ENCODE data around the gene TBX10. TPM values are rescaled to one million over a fixed set of nuclear protein-coding genes. Genes with fewer than 3 reads are reported as not detected.

The TBX10 gene
- polyA plus RNA-seq, 1 donor from 2014 or later: not detected

- no peaks in the 10 kb centered on the region for H3F3A ChIP-seq (ENCODE audit: insufficient read depth, low read length, poor library complexity, severe bottlenecking)
- no peaks in the 10 kb centered on the region for H3K36me3 ChIP-seq (ENCODE audit: insufficient read depth, low read length)
- peak within 1 kb of the TSS; percentile 86 for H3K9ac ChIP-seq (ENCODE audit: low read length)
- no peaks in the 10 kb centered on the region for H3K9me2 ChIP-seq (ENCODE audit: insufficient read depth, low read length)
- H4K20me1 ChIP-seq (ENCODE audit: insufficient read depth): no peaks in the 10 kb centered on the region
- peak within 1 kb of the TSS; percentile 89 for H3K4me2 ChIP-seq (ENCODE audit: low read length)
- H3K27ac ChIP-seq (ENCODE audit: low read length): peak within 1 kb of the TSS; percentile 61
- TF ChIP-seq RAD21 (conservative IDR thresholded peaks at IDR 0.05) (peak; percentile 59), REST (IDR thresholded peaks at IDR 0.05; ENCODE audit: borderline replicate concordance) (peak; percentile 60), TAF1 (IDR thresholded peaks at IDR 0.05; ENCODE audit: low read depth) (no peak), MXI1 (conservative IDR thresholded peaks at IDR 0.05; ENCODE audit: poor library complexity, severe bottlenecking) (peak; percentile 94), POLR2AphosphoS5 (IDR thresholded peaks at IDR 0.05) (peak; percentile 96), EZH2 (IDR thresholded peaks at IDR 0.05; ENCODE audit: borderline replicate concordance, insufficient read depth, low read length, poor library complexity, severe bottlenecking) (no peak), SMC3 (conservative IDR thresholded peaks at IDR 0.05; ENCODE audit: poor library complexity) (peak; percentile 71), EP300 (conservative IDR thresholded peaks at IDR 0.05; ENCODE audit: poor library complexity, severe bottlenecking) (peak; percentile 76)
- TF ChIP-seq, protein P1, sequence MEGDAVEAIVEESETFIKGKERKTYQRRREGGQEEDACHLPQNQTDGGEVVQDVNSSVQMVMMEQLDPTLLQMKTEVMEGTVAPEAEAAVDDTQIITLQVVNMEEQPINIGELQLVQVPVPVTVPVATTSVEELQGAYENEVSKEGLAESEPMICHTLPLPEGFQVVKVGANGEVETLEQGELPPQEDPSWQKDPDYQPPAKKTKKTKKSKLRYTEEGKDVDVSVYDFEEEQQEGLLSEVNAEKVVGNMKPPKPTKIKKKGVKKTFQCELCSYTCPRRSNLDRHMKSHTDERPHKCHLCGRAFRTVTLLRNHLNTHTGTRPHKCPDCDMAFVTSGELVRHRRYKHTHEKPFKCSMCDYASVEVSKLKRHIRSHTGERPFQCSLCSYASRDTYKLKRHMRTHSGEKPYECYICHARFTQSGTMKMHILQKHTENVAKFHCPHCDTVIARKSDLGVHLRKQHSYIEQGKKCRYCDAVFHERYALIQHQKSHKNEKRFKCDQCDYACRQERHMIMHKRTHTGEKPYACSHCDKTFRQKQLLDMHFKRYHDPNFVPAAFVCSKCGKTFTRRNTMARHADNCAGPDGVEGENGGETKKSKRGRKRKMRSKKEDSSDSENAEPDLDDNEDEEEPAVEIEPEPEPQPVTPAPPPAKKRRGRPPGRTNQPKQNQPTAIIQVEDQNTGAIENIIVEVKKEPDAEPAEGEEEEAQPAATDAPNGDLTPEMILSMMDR (IDR thresholded peaks at IDR 0.05; ENCODE audit: poor library complexity, severe bottlenecking): peak; percentile 82
- peak within 1 kb of the TSS; percentile 88 for H3K4me3 ChIP-seq (ENCODE audit: low read length)
- no peaks in the 10 kb centered on the region for H3K9me3 ChIP-seq (ENCODE audit: low read length)
- H3K27me3 ChIP-seq (ENCODE audit: insufficient read depth, low read depth, low read length): no peaks in the 10 kb centered on the region
- H3K79me2 ChIP-seq (replicated peaks; ENCODE audit: insufficient read depth, low read length): peaks cover 6% of the 10 kb centered on the region
- H2AFZ ChIP-seq (ENCODE audit: low read depth, low read length): peak within 1 kb of the TSS; percentile 94
These were observed 32.9 kb downstream of the TBX10 start, which contains the start of gene NDUFV1 for GRCh38 chr11:67606492-67607295. Gene NDUFV1 (plus strand): TSS chr11:67606936. CDS start chr11:67607005, 69 bp downstream.

- Histone ChIP-seq H3K9me2 (ENCODE audit: insufficient read depth, low read length) (no peaks in the 10 kb centered on the region), H3K36me3 (ENCODE audit: insufficient read depth, low read length) (no peaks in the 10 kb centered on the region), H3K27ac (ENCODE audit: low read length) (peak overlapping the region; percentile 61), H3K9me3 (ENCODE audit: low read length) (no peaks in the 10 kb centered on the region), H3K27me3 (ENCODE audit: insufficient read depth, low read depth, low read length) (no peaks in the 10 kb centered on the region), H3K4me3 (ENCODE audit: low read length) (peak overlapping the region; percentile 88), H3F3A (ENCODE audit: insufficient read depth, low read length, poor library complexity, severe bottlenecking) (no peaks in the 10 kb centered on the region), H3K79me2 (replicated peaks; ENCODE audit: insufficient read depth, low read length) (peaks cover 6% of the 10 kb centered on the region), H4K20me1 (ENCODE audit: insufficient read depth) (no peaks in the 10 kb centered on the region), H3K9ac (ENCODE audit: low read length) (peak overlapping the region; percentile 86), H3K4me2 (ENCODE audit: low read length) (peak overlapping the region; percentile 50), H2AFZ (ENCODE audit: low read depth, low read length) (peak overlapping the region; percentile 94)
- TF ChIP-seq SMC3 (conservative IDR thresholded peaks at IDR 0.05; ENCODE audit: poor library complexity): no peak
- no peak for TF ChIP-seq RAD21 (conservative IDR thresholded peaks at IDR 0.05)
- no peak for TF ChIP-seq EP300 (conservative IDR thresholded peaks at IDR 0.05; ENCODE audit: poor library complexity, severe bottlenecking)
- TF ChIP-seq POLR2AphosphoS5 (IDR thresholded peaks at IDR 0.05): no peak
- no peak for TF ChIP-seq EZH2 (IDR thresholded peaks at IDR 0.05; ENCODE audit: borderline replicate concordance, insufficient read depth, low read length, poor library complexity, severe bottlenecking)
- TF ChIP-seq REST (IDR thresholded peaks at IDR 0.05; ENCODE audit: borderline replicate concordance): no peak
- TF ChIP-seq, protein P1 (IDR thresholded peaks at IDR 0.05; ENCODE audit: poor library complexity, severe bottlenecking): no peak
- no peak for TF ChIP-seq MXI1 (conservative IDR thresholded peaks at IDR 0.05; ENCODE audit: poor library complexity, severe bottlenecking)
- no peak for TF ChIP-seq TAF1 (IDR thresholded peaks at IDR 0.05; ENCODE audit: low read depth)
These were observed 33.5 kb downstream of the TBX10 start for GRCh38 chr11:67606093-67606491.

Measured in neural cell (in vitro differentiated cells).